ENCODE data around the gene ANKS6. TPM values are rescaled to one million over a fixed set of nuclear protein-coding genes. Genes with fewer than 3 reads are reported as not detected.

The ANKS6 gene
- total RNA-seq, 1 donor from 2014 or later, result 25.8 TPM

- Histone ChIP-seq H3K36me3 (ENCODE audit: control insufficient read depth, insufficient read depth, low read length) (no peaks in the 10 kb centered on the region), H3K27me3 (ENCODE audit: control insufficient read depth, insufficient read depth, low read length) (no peaks in the 10 kb centered on the region), H3K4me3 (ENCODE audit: low read depth, low read length) (peak overlapping the region; percentile 66)
- no peak for TF ChIP-seq CTCF (IDR thresholded peaks at IDR 0.05; ENCODE audit: insufficient read depth, low read length, poor library complexity, severe bottlenecking)
- DNase-seq (ENCODE audit: low read depth), result no peak
Observed at GRCh38 chr9:98795295-98795955, 930 bp downstream of the ANKS6 start.

- TF ChIP-seq CTCF (IDR thresholded peaks at IDR 0.05; ENCODE audit: insufficient read depth, low read length, poor library complexity, severe bottlenecking), result no peak
- no peak overlapping the region for H3K4me3 ChIP-seq (ENCODE audit: low read depth, low read length)
- DNase-seq (ENCODE audit: low read depth), result no peak
- no peaks in the 10 kb centered on the region for H3K27me3 ChIP-seq (ENCODE audit: control insufficient read depth, insufficient read depth, low read length)
- no peaks in the 10 kb centered on the region for H3K36me3 ChIP-seq (ENCODE audit: control insufficient read depth, insufficient read depth, low read length)
Observed at GRCh38 chr9:98794802-98795201, 1.6 kb downstream of the ANKS6 start.

GRCh38 chr9:98793031-98793430 lies 3.3 kb downstream of the ANKS6 start:
- Histone ChIP-seq H3K36me3 (ENCODE audit: control insufficient read depth, insufficient read depth, low read length) (no peaks in the 10 kb centered on the region), H3K27me3 (ENCODE audit: control insufficient read depth, insufficient read depth, low read length) (no peaks in the 10 kb centered on the region), H3K4me3 (ENCODE audit: low read depth, low read length) (no peak overlapping the region)
- DNase-seq (ENCODE audit: low read depth), result no peak
- no peak for TF ChIP-seq CTCF (IDR thresholded peaks at IDR 0.05; ENCODE audit: insufficient read depth, low read length, poor library complexity, severe bottlenecking)

- DNase-seq (ENCODE audit: low read depth), result peak; percentile 57
- no peaks in the 10 kb centered on the region for H3K36me3 ChIP-seq (ENCODE audit: control insufficient read depth, insufficient read depth, low read length)
- no peaks in the 10 kb centered on the region for H3K27me3 ChIP-seq (ENCODE audit: control insufficient read depth, insufficient read depth, low read length)
- no peak overlapping the region for H3K4me3 ChIP-seq (ENCODE audit: low read depth, low read length)
- TF ChIP-seq CTCF (IDR thresholded peaks at IDR 0.05; ENCODE audit: insufficient read depth, low read length, poor library complexity, severe bottlenecking), result no peak
Observed at GRCh38 chr9:98791608-98792490, 4.5 kb downstream of the ANKS6 start.

- no peaks in the 10 kb centered on the region for H3K36me3 ChIP-seq (ENCODE audit: control insufficient read depth, insufficient read depth, low read length)
- peak; percentile 88 for DNase-seq (ENCODE audit: low read depth)
- no peaks in the 10 kb centered on the region for H3K27me3 ChIP-seq (ENCODE audit: control insufficient read depth, insufficient read depth, low read length)
- TF ChIP-seq CTCF (IDR thresholded peaks at IDR 0.05; ENCODE audit: insufficient read depth, low read length, poor library complexity, severe bottlenecking), result peak; percentile 96
- H3K4me3 ChIP-seq (ENCODE audit: low read depth, low read length), result no peak overlapping the region
Observed at GRCh38 chr9:98790842-98791607, 5.3 kb downstream of the ANKS6 start.

Data from kidney epithelial cell (primary cell).